Esophagus squamous epithelium (tissue), 5 donors: ENCODE data around the gene CTSE. TPM values are rescaled to one million over a fixed set of nuclear protein-coding genes. Genes with fewer than 3 reads are reported as not detected.

Experiments
- DNase-seq: peaks from one replicate; lab custom pipeline; 2025; lab: John Stamatoyannopoulos, UW
- H3K27ac ChIP-seq, 4 donors: fragments of 200-600 bp; sonication (generic); one replicate each; pipeline ENCODE4 v1.5.1; 2016 to 2019; ENCODE audit warnings: mild to moderate bottlenecking in 1 of 4
- H3K27me3 ChIP-seq, 4 donors: fragments of 200-600 bp; sonication (generic); 1 replicate in 3 of 4; 2 replicates in 1 of 4; pipeline versions ENCODE4 v1.5.1 to v1.6.0; 2017 to 2021; ENCODE audit warnings: antibody characterized with exemption in 1 of 4
- H3K36me3 ChIP-seq, 3 donors: fragments of 200-600 bp; sonication (generic); one replicate each; pipeline ENCODE4 v1.5.1; 2016 to 2019
- H3K4me1 ChIP-seq, 3 donors: fragments of 200-600 bp; sonication (generic); one replicate each; pipeline ENCODE4 v1.5.1; 2017 to 2019
- H3K4me3 ChIP-seq, 4 donors: fragments of 200-600 bp; sonication (generic); 1 replicate in 3 of 4; 2 replicates in 1 of 4; pipeline ENCODE4 v1.5.1; 2016 to 2019; ENCODE audit warnings: mild to moderate bottlenecking in 2 of 4, moderate library complexity in 1 of 4
- H3K9me3 ChIP-seq, 3 donors: fragments of 200-600 bp; sonication (generic); one replicate each; pipeline ENCODE4 v1.5.1; 2016 to 2019
- POLR2A ChIP-seq, 4 donors: fragments of 450-650 bp; IDR thresholded peaks; one replicate each; pipeline ENCODE4 v1.6.1; 2017; ENCODE audit warnings: antibody characterized with exemption in 4 of 4, mild to moderate bottlenecking in 4 of 4, moderate library complexity in 3 of 4
- WGBS, 2 donors: methylation state at CpG; one replicate each; pipeline ENCODE4 v1.1.5; 2018; 5-methylcytosine and 5-hydroxymethylcytosine counted together
- intact Hi-C: fragments of 100-400 bp; cut with DNase I; formaldehyde crosslinking; loops from one replicate; pipeline ENCODE4 v1.15.0; 2022
- total RNA-seq, 4 donors: library from RNA; depleted of rRNA; stranded (reverse); fragments of >200 nt; gene quantifications; one replicate each; pipeline ENCODE4 v1.1.0, GENCODE V29; 2016
- TF ChIP-seq, protein P1 (sequence below), 6 experiments: fragments of 450-650 bp in 4 of 6; fragments of 200-600 bp in 2 of 6; sonication (generic) in 2 of 6; IDR thresholded peaks; one replicate each; pipeline ENCODE4 v1.5.1; 2016 to 2019; ENCODE audit warnings: antibody characterized with exemption in 6 of 6, mild to moderate bottlenecking in 4 of 6, moderate library complexity in 4 of 6
- donor health status: DM: yes; HTN: yes; CAD: no.

The CTSE gene
- total RNA-seq, 4 donors from 2014 or later: 0.32 to 0.48 (median 0.38) TPM; not detected in 1

DNA sequence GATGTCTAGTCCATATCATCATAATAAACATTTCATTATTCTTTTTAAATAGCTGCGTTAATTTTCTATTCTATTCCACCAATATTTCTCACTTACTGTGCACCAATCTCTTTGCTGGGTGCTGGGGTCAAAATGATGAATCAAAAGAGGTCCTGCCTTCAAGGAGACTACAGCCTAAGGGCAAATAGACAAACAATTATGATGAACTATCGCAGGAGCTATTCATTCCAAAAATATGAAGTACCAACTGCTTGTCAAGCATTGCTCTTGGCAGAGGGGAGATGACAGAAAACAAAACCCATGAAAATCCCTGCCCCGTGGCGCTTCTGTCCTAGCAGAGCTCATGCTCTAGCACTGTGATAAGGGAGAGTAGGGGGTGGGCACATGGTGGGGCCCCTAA, 51.6 kb downstream of the CTSE start:
- DNase-seq: no peak
- Histone ChIP-seq H3K36me3 (no peaks in the 10 kb centered on the region), H3K4me3 (no peak overlapping the region), H3K4me1 (peaks cover 7 to 18% (median 13%) of the 10 kb centered on the region in 3 donors), H3K27ac (no peak overlapping the region), H3K9me3 (no peaks in the 10 kb centered on the region), H3K27me3 (peaks cover 0 to 9% (median 0%) of the 10 kb centered on the region in 4 donors)
- TF ChIP-seq POLR2A (IDR thresholded peaks at IDR 0.05): no peak
- TF ChIP-seq, protein P1, sequence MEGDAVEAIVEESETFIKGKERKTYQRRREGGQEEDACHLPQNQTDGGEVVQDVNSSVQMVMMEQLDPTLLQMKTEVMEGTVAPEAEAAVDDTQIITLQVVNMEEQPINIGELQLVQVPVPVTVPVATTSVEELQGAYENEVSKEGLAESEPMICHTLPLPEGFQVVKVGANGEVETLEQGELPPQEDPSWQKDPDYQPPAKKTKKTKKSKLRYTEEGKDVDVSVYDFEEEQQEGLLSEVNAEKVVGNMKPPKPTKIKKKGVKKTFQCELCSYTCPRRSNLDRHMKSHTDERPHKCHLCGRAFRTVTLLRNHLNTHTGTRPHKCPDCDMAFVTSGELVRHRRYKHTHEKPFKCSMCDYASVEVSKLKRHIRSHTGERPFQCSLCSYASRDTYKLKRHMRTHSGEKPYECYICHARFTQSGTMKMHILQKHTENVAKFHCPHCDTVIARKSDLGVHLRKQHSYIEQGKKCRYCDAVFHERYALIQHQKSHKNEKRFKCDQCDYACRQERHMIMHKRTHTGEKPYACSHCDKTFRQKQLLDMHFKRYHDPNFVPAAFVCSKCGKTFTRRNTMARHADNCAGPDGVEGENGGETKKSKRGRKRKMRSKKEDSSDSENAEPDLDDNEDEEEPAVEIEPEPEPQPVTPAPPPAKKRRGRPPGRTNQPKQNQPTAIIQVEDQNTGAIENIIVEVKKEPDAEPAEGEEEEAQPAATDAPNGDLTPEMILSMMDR (IDR thresholded peaks at IDR 0.05): no peak
- WGBS, 2 donors: 57 to 62% methylated on average over 4 of the region's 4 CpGs
- intact Hi-C loops: no loop called here

DNA sequence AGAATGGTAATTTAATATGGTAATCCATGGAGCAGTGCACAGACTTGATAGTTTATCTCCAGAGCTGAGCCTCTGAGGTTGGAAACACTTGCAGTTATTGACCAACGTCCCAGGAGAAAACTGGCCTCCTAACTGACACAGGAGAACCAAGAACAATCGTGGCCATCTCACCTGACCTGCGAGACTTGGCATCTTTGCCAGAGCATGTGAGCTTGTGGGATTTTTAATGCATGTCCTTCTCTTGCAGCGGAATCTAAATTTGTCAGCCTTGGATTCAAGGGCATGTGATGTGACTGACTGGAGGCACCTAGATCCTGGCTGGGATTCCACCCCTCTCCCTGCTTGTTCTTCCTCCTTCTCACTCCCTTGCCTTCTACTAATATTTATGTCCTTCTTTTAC, 52.6 kb downstream of the CTSE start:
- Histone ChIP-seq H3K27me3 (peaks cover 0 to 13% (median 0%) of the 10 kb centered on the region in 4 donors), H3K4me1 (peaks cover 6 to 8% (median 7%) of the 10 kb centered on the region in 3 donors), H3K36me3 (no peaks in the 10 kb centered on the region), H3K27ac (no peak overlapping the region), H3K9me3 (no peaks in the 10 kb centered on the region), H3K4me3 (no peak overlapping the region)
- DNase-seq: no peak
- intact Hi-C loops: no loop called here
- TF ChIP-seq POLR2A (IDR thresholded peaks at IDR 0.05): no peak
- TF ChIP-seq, protein P1 (IDR thresholded peaks at IDR 0.05): no peak
- WGBS, 2 donors: 60 to 78% methylated on average over 4 of the region's 4 CpGs

DNA sequence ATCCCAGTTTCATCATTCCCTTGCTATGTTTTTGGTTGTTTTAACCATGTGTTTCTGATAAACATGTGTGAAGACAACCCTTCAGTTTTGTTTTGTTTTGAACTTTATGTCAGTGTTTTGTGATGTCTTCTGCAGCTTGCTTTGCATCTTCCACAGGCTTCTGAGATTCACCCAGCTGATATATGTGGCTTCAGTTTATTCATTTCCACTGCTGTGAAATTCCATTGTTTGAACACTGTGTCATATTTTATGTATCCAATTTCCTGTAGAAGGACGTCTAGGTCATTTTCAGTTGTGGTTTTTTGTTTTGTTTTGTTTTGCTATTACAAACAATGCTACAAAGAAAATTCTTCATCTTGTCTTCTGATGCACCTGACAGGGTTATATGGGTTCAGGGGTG, 53.2 kb downstream of the CTSE start:
- intact Hi-C loops: no loop called here
- Histone ChIP-seq H3K9me3 (no peaks in the 10 kb centered on the region), H3K4me1 (peaks cover under 1 to 2% (median 1%) of the 10 kb centered on the region in 3 donors), H3K27ac (no peak overlapping the region), H3K27me3 (peaks cover 0 to 9% (median 0%) of the 10 kb centered on the region in 4 donors), H3K36me3 (no peaks in the 10 kb centered on the region), H3K4me3 (no peak overlapping the region)
- DNase-seq: no peak
- WGBS, 2 donors: 19 to 22% methylated on average over 1 of the region's 1 CpG
- TF ChIP-seq POLR2A (IDR thresholded peaks at IDR 0.05): no peak
- TF ChIP-seq, protein P1 (IDR thresholded peaks at IDR 0.05): no peak

DNA sequence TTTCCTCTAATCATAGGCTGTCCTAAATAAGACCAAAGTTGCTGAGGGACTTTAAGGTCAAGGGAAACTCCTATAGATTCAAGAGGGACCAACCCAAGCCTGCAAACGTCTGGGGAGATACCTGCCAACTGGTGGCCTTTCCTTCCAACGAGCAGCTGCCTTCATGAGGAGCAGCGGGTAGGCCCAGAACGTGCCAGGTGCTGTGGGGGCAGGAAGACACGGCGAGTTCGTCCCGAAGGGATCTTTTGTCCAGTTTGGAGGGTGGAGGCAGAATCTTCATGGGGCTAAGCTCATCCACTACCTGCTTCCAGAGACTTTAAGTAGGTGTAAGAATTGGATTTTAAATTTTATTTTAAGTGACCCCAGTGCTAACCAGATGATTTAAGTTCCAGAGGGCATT, 54.5 kb downstream of the CTSE start:
- H3K4me3 ChIP-seq: no peak overlapping the region
- TF ChIP-seq, protein P1 (IDR thresholded peaks at IDR 0.05): no peak
- TF ChIP-seq POLR2A (IDR thresholded peaks at IDR 0.05): no peak
- no peak overlapping the region for H3K27ac ChIP-seq
- intact Hi-C loops: no loop called here
- no peaks in the 10 kb centered on the region for H3K36me3 ChIP-seq
- DNase-seq: no peak
- no peaks in the 10 kb centered on the region for H3K9me3 ChIP-seq
- 80 to 88% methylated on average over 8 of the region's 8 CpGs for WGBS, 2 donors
- no peaks in the 10 kb centered on the region for H3K4me1 ChIP-seq
- H3K27me3 ChIP-seq: peaks cover 0 to 10% (median 0%) of the 10 kb centered on the region in 4 donors

DNA sequence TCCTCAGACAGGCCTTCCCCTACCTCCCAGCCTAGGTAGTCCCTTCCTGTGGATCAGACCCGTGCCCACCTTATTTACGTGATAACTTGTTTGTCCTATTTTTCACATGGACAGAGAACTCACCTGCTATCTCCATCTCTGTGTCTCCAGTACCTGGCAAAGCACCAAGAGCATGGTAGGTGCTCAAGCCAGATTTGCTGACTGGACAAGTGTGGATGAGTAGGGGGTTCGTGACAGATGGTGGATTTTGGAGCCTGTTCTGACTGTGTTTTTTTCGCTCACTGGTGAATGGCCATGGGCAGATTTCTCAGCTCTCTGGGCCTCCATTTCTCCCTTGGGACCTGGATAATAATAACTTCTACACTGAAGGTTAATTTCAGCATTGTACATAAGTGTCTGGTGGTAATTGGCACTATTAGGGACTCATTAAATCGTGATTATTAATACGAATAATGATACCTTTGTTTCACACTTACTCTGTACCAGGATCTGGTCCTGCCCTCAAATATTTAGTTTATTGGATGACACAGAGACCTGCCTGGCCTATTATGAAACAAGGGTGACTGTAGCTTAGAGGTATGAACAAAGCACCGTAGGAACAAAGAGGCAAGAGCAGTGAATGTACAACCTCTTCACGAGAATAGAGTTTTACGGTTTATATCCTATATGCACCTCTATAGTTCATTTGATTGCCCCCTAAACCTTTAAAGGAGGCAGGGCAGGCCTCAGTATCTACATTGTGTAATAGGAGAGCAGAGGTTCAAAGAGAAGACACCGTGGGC, 56.0 kb downstream of the CTSE start:
- Histone ChIP-seq H3K27me3 (peaks cover 0 to 24% (median 0%) of the 10 kb centered on the region in 4 donors), H3K4me3 (no peak overlapping the region), H3K4me1 (no peaks in the 10 kb centered on the region), H3K27ac (no peak overlapping the region), H3K36me3 (no peaks in the 10 kb centered on the region), H3K9me3 (no peaks in the 10 kb centered on the region)
- TF ChIP-seq POLR2A (IDR thresholded peaks at IDR 0.05): no peak
- TF ChIP-seq, protein P1 (IDR thresholded peaks at IDR 0.05): no peak
- no peak for DNase-seq
- intact Hi-C loops: no loop called here
- 74 to 78% methylated on average over 10 of the region's 10 CpGs for WGBS, 2 donors
